GM21576 (cell line): Measurements from ENCODE around the gene FAM120A.

ENCODE experiments used
- ATAC-seq: cut with Tn5 transposase; IDR thresholded peaks from one replicate; pipeline ENCODE4 v1.9.1; 2021; ENCODE audit warnings: mild to moderate bottlenecking, moderate library complexity; ENCODE audit not compliant: unreplicated experiment

FAM120A gene

DNA sequence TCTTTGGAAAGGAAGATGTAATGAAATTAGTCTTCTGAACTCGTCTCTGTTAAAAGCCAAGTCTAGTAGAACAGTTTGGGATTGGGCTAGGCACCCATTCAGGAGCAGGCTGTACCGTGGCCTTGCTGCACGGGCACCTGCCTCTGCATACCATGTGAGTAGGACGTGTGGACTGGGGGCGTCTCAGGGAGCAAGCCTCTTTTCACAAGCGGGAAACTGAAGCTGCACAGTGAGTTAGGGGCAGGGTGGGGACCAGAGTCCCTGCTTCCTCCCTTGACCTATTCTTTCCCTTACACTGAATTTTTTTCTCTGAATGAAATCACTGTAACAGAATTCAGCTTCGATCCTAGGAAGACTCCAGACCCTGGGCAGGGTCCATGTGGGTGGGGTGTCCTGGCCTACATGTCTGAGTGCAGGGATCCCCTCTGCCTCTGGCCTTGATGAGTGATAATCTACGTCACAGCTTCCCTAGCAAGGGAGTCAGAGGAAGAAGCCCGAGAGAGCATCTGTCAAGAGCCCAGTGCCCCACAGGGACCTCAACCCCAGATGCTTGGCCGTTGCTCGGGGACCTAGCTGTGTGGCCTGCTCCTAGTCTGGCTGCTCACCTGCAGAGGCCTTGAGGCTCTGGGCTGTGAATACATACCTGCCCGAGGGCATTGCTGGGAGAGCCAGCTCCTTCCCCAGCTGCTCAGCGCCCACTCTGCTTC lies 140.0 kb downstream of the FAM120A start:
- ATAC-seq, result no peak

DNA sequence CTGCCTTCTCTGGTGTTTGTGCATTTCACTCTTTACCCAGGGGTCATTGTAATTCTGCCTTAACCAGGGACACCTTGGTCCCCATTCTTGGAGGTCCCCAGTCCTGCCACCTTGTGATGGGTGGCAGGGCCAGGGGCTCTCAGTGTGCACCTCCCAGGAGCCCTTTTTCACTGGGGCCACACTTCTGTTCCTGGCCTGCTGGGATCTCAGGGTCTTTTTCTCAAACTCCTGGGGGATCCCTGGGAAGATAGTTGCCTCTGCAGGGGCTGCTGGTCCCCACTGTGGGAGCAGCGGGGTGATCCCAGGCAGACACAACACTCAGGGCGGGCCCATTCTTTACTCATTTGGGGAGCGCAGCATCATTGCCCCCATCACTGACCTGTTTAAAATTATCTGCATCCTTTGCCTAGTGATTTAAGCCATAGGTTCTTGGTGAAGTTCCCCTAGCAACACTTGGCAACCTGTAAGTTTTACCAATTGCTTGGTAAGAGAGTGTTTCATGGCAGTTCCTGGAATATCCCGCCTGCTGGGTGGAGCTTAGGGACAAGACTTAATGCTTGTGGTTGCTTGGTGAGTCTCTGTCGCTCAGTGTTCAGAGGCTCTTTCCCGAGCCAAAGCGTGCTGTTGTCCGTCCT lies 140.6 kb downstream of the FAM120A start:
- ATAC-seq, result no peak

DNA sequence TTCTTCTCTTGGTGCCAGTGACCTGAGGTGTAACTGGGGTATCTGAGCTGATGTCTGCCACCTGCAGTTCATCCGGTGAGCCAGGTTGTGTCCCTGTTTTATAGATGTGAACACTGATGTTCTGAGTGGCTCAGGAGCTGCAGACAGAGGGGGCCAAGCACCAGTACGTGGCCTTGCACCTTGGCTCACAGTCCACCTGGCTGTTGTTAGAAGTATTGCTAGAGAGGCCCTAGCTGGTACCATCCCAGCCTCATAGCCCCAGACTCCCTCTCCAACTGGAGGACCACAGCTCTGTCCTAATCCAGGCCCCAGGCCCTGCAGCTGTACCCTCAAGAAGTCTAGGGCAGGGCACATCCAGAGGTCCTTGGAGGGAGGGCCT lies 141.1 kb downstream of the FAM120A start:
- no peak for ATAC-seq

DNA sequence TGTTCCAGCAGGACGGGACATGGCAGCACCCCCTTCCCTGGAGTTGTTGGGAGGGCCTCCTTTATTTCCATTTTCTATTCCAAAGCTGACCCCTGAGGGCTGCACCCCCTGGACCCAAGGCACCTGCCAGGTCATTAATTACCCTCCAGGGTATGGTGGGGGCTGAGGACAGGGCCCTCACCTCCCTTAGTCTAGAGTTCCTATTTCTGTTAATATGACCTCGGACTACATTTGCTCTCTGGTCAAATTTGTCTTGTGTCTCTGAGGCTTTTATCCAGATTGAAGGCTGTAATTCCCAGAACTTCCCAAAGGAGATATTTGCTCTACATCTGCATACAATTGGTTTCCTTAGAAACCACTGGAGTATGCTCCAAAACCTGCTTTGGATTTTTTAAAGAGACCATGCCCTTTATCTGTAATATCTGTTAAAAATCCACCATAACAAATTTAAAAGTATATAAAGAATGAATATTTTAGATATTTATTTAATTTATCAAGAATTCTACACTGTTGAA lies 141.7 kb downstream of the FAM120A start:
- ATAC-seq, result no peak

DNA sequence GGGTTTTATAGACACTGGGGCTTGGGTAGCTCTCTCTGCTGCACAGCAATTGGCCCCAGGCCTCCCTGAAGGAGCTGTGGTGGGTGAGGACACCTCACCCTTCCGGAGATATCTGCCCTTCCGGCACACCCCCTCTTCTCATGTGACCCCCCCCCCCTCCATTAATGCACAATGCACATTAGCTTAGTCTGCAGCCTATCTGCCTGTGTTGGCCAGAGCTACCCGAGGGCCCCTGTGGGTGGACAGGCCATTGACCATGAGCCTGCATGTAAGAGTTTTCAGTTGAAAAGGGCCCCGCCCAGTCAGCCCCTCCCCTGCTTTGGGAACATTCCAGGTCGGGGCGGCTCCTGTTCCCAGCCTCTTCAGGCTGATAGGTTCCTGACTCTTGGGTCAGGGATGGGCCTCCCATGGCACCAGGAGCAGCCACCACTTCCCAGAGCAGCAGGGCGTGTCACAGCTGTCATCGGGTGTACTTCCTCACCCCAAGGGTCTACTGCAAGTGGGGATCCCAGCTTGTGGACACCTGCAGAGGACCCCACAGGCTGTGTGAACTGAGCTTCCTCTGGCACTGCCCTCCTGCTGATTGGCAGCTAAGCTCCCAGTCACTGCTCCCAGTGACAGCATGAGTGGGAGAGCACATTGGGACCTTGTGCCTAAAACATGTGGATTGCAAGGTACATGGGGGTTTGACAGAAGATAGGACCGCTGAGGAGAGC lies 142.7 kb downstream of the FAM120A start:
- ATAC-seq, result no peak

DNA sequence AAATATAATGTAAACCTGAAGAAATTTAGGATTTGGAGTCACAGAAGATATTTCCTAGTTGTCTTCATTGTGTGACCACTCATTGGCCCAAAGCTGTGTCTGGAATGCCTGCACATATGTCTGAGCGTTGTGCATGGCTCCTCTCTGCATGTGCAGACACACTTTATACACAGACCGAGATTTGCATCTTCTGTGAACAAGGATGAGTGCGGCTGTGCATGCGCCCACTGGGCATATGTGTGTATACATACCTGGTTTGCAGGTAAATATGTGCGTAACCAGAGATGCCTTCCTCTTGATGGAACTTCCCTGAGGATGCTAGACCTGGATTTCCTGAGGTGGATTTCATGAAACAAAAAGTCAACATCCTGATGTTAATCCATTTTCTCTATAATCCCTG lies 144.0 kb downstream of the FAM120A start:
- ATAC-seq, result no peak

DNA sequence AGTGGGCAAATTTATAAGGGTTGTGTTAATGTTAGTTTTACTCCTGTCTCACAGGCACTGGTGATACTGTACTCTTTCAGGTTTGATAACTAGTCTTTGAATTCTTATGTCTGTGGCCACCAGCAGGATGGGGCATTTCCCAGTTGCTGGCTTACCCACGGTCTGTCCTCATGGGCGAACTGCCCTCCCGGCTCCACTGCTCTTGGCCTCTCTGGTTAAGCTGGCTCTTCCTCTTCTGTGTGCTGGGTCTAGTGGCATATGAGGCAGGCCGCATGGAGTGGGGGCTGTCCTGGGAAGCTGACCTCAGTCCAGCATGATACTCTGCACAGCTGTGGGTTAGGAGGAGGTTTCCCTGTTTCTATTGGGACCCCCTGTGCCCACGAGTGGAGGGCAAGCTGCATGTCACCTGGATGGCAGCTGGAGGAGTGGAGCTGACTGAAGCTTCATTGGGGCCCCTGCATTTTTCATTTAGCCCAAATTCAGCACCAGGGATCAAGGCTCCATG lies 144.4 kb downstream of the FAM120A start:
- no peak for ATAC-seq

DNA sequence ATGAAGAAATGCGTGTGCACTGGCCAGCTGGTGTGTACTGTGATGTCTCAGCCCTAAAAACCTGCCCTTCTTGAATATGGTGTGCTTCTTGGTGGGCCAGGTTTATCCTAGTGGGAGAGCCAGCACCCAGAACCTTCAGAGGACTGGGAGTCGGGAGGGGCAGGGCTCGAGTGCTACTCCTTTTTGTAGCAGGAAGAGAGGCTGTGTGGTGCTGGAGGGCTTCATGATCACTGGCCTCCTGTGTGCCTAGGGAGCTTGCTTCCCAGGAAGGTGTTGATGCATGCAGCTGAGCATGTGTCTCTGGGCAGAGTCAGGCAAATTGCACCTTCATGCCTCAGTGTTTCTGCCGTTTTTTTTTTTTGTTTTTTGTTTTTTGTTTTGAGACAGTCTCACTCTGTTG lies 144.9 kb downstream of the FAM120A start:
- no peak for ATAC-seq

DNA sequence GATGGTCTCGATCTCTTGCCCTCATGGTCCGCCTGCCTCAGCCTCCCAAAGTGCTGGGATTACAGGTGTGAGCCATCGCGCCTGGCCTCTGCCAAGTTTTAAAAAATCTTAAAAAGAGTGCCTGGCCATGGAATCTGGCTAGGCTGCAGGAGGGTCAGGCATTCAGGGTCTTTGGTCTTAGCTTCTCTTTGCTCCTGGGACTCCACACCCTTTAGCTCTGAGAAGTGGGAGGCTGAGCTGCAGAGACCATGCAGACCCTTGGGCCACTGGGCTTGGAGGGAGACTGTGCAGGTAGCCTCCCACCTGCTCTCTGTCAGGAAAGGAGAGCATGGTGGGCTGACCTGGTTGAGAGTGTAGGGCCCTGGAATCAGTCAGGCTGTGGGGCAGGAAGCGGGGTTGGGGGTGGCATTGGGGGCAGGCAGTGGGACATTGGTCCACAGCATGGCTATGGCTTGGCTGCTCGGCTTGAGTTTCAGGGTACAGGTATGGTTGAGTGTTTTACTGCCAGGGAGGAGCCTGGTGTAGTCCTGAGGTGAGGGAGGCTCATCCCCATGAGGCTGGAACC lies 145.7 kb downstream of the FAM120A start:
- ATAC-seq, result no peak

DNA sequence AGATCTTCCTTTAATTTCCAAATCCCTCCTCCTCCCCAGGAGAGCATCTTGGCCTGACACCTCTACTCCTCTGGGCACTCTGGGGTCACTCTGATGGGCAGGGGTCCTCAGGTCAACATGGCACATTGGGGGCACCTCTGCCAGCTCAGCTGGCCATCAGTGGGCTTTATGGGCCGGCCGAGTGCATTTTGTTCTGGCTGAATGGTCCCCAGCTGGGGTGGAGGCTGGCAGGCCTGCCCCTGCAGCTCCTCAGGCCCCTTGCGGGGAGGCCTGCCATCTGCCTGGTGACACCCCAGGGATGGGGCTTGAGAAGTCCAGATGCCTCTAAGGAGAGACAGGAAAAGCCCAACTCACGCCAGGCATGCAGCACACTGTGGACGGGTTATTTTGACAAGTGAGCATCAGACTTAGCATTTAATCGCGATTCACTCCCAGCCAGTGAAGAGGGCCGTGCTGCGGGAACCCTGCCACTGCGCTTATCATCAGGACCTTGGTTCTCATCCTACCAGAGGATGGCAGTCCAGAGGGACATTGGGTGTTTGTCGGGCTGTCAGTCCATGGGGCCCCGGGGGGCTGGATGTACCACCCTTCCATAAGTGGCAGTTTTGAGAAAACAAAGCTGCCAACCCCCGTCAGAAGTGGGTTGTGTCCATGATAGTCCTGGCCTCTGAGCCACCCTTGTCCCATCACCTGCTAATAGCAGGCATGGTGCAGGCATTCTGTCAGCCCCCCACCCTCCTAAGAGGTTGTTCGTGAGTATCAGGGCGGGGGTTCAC lies 146.6 kb downstream of the FAM120A start:
- no peak for ATAC-seq

DNA sequence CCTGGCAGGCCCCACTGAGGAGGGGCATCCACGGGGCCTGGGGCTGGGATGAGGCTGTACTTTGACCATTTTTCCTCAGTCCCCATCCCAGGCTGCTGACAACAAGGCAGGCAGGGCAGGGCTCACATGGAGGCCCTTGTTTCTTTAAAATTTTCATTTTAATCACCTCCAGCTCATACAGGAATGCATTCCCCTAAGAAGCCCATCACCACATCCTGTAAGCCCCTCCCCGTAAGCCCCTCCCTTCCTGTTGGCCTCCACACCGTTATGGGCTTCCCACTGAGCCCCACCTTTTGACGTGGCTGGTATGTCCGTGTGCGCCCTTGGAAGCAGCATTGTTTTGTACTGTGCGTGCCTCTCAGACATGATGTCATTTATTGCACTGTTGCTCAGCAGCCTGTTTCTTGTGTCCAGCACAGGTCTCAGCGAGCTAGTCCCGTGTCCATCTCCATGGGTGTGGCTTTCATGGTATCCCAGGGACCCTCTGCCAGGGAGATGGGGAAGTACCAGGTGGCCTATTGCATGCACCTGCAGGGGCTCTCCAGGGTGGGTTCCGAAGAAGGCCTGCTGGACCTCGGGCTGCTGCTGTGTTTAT lies 147.3 kb downstream of the FAM120A start:
- no peak for ATAC-seq

DNA sequence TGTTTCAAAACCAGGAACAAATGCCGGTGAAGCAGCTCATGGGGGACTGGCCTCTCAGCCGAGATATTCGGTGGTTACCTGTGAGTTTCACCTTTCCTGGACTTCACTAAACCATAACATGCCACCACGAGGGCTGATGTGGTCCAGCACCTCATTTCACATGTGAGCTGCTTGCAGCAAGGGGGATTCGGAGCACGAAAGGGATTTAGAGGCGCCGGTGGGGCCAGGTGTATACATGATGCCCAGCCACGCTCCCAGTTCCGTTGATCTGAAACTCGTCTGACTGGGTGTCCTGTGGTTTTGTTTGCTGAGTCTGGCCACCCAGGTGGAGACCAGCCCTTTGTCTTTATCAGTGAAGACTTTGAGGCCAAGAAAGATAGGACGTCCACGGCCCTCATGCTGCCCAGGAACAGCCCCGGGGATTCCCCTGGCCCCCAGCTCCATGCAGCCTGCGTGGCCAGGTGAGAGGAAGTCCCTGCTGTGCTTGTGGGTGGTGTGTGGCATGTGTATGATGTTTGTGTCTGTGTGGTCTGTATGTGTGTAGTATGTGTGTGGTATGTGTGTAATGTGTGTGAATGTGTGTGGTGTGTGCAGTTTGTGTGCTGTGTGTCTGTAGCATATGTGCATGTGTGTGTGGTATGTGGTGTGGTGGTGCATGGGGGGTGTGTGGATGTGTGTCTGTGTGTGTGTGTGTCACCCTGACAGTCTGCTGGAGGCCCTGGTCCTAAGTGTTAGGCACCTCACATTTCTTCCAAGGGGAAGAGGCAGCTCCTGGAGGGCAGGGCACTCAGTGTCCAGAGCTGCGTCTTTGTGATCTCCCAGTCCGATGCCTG lies 148.3 kb downstream of the FAM120A start:
- no peak for ATAC-seq

DNA sequence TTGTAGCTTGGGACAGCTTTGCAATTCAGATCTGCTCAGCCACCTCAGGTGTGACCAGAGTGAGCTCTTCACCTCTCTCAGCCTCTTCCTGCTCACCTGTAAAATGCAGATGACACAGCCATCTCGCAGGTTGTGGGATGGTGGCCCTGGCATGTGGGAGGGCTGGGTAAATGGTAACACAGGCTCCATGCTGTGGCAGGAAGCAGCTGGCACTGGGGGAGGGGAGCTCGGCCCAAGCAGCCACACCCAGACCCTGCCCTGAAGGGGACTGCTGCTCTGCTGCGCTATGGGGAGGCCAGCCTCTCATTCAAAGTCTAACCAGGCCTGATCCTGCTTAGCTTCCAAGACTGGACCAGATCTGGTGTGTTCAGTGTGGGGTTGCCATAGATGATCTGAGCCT lies 149.0 kb downstream of the FAM120A start:
- no peak for ATAC-seq

DNA sequence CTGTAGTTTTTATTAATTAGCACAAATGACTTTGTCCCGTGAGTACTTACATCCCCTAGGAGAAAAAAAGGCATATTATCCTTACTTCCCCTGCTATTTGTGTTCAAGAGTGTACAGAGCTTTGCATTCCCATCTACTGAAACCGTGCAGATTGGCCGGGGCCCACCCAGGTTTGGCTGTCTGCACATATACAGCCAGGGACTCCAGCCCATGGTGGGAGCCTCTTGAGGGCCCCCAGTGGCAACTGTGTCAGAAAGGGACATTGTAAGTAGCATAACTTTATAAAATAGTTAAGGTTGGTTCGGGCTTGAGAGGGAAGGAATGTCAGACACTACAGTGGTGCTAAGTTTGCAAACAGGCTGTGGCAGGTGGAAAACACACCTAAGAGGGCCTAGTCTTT lies 149.6 kb downstream of the FAM120A start:
- no peak for ATAC-seq

DNA sequence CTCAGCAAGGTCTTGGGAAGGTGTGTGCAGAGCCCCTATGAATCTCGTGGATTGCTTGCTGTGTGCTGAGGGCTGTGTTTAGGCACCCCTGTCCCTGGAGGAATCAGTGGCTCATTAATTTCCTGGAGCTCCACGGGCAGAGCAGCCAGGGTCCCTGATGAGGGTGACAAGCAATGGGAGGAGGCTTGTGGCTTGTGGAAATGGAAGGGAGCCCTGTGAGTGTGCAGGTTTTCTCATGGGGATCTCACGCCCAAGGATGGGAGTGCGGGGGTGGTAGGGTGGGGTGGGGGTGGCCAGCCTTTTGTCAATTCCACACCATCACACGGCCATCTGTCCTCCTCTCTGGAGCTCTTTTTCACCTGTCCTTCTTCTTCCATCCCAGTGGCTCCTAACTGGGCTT lies 150.2 kb downstream of the FAM120A start:
- no peak for ATAC-seq

DNA sequence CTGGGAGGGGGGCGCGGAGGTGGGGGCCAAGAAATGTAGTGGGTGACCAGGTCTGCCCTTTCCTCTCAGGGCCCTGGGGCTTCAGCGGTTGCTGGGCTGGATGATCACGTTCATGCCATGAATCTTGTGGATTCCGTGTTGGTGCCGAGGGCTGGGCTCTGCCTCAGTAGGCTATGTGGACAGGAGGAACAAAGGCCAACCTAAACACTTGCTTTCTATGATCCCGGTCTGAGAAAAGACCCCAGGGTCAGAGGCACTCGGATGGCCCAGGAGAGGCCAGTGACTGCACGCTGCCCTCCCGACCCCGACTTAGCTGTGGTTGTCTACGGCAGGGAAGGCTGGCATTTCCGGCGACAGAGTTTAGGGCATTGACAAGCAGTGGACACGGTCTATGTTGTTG lies 151.5 kb downstream of the FAM120A start:
- no peak for ATAC-seq

DNA sequence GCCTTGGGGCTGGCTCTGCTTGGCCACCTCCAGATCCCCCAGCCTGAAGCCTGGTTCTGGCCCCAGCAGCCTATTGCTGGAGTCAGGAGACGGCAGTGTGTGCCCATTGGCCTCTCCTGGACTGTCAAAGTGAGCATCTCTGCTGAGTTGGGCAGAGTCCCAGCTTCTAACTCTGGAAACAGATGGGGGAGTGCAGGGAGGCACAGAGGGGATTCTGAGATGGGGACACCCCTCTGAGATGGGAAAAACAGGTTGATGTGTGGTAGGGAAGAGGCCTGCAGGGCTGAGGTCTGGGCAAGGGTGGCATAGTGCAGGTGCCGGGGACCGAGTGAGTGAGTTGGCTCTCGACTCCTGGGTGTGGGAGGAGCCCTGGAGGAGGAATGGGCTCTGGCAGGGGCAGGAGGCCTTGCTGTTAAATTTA lies 152.4 kb downstream of the FAM120A start:
- ATAC-seq, result no peak

DNA sequence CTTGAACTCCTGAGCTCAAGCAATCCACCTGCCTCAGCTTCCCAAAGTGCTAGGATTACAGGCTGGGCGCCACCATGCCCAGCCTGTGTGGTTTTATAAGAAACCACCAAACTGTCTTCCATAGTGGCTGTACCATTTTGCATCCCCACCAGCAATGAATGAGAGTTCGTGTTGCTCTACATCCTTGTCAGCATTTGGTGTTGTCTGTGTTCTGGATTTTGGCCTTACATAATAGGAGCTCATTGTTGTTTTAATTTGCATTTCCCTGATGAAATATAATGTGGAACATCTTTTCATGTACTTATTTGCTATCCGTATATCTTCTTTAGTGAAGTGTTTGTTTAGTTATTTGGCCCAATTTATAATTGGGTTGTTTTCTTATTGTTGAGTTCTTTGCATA lies 154.7 kb downstream of the FAM120A start:
- no peak for ATAC-seq

DNA sequence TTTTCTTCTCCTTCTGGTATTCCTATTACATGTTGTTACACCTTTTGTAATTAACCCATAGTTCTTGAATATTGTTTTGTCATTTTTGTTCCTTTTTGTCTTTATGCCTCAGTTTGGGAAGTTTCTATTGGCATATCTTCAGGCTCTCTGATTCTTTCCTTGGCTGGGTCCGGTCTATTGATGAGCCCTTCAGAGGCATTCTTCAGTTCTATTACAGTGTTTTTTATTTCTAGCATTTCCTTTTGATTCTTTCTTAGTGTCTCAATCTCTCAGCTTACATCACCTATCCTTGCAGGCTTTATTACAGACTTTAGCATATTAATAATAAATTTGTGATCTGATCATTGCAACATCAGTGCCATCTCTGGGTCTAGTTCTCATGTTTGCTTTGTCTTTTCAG lies 158.7 kb downstream of the FAM120A start:
- no peak for ATAC-seq
